GM12878 (cell line): ENCODE measurements around the gene C4BPB. TPM values are rescaled to one million over a fixed set of nuclear protein-coding genes. Genes with fewer than 3 reads are reported as not detected.

Experiments used
- ATAC-seq: fragments of 200-7000 bp; cut with Tn5 transposase; 3 replicates; pipeline ENCODE4 v1.9.1; 2020; ENCODE audit warnings: mild to moderate bottlenecking, moderate library complexity
- BruUV-seq: library from RNA; stranded (reverse); fragments of 400-500 nt; replicated peaks from 2 replicates; lab custom pipeline; 2021; lab: Mats Ljungman, UMichigan
- CTCF ChIA-PET: fragments of 300-600 bp; sonication (Branson Sonifier 250); formaldehyde crosslinking; extraction: SDS; loops from one replicate; lab custom pipeline; 2021; ENCODE audit warnings: inconsistent platforms; lab: Yijun Ruan, JAX
- POLR2A ChIA-PET: fragments of 350-600 bp; formaldehyde crosslinking; extraction: SDS; loops from one replicate; lab custom pipeline; 2021; ENCODE audit warnings: inconsistent platforms; lab: Charles Lee
- RAD21 ChIA-PET: fragments of 300-600 bp; sonication (Branson Sonifier 250); formaldehyde crosslinking; loops from one replicate; lab custom pipeline; 2023; ENCODE audit warnings: antibody characterized with exemption; ENCODE audit not compliant: unreplicated experiment; lab: Charles Lee
- SMC1A ChIA-PET: fragments of 300-600 bp; sonication (Branson Sonifier 250); formaldehyde crosslinking; loops from one replicate; lab custom pipeline; 2023; ENCODE audit not compliant: unreplicated experiment, uncharacterized antibody; lab: Charles Lee
- DNase-seq: peaks from one replicate; pipeline ENCODE4 v3.0.0-alpha.2; 2011; ENCODE audit warnings: low read depth, low spot score
- FAIRE-seq: peaks from 3 replicates; lab custom pipeline; 2011; peaks lifted over from hg19 to GRCh38; lab: Jason Lieb, UNC
- H2AFZ ChIP-seq: 2 replicates; pipeline ENCODE4 v1.6.0; 2011; ENCODE audit warnings: low read depth, low read length, control low read depth; ENCODE audit not compliant: control insufficient read depth
- H3K27ac ChIP-seq: 2 replicates; pipeline ENCODE4 v1.5.1; 2011; ENCODE audit warnings: control low read depth; ENCODE audit not compliant: control insufficient read depth, insufficient read depth
- H3K27me3 ChIP-seq, 2 experiments: replicated peaks in 1 of 2; 2 replicates each; pipeline versions ENCODE4 v1.6.0 to v1.6.1; 2011; ENCODE audit warnings: low read length in 1 of 2; ENCODE audit not compliant: control insufficient read depth in 2 of 2, insufficient read depth in 2 of 2
- H3K36me3 ChIP-seq, 2 experiments: 2 replicates each; pipeline ENCODE4 v1.5.1; 2011; ENCODE audit warnings: low read length in 1 of 2; ENCODE audit not compliant: control insufficient read depth in 2 of 2, insufficient read depth in 2 of 2
- H3K4me1 ChIP-seq: 2 replicates; pipeline ENCODE4 v1.6.1; 2011; ENCODE audit warnings: mild to moderate bottlenecking, low read length, moderate library complexity, mixed read lengths; ENCODE audit not compliant: control insufficient read depth, insufficient read depth
- H3K4me2 ChIP-seq: 2 replicates; pipeline ENCODE4 v1.6.0; 2011; ENCODE audit warnings: control low read depth; ENCODE audit not compliant: control insufficient read depth, insufficient read depth
- H3K4me3 ChIP-seq: fragments of 200-600 bp; sonication (generic); 2 replicates; pipeline ENCODE4 v1.5.1; 2016
- H3K79me2 ChIP-seq: 2 replicates; pipeline ENCODE4 v1.6.0; 2011; ENCODE audit warnings: low read length; ENCODE audit not compliant: control insufficient read depth, insufficient read depth
- H3K9ac ChIP-seq: 2 replicates; pipeline ENCODE4 v1.8.0; 2011; ENCODE audit warnings: low read length, control low read depth, mixed read lengths; ENCODE audit not compliant: control insufficient read depth, insufficient read depth
- H3K9me3 ChIP-seq: replicated peaks from 3 replicates; pipeline ENCODE4 v1.5.1; 2011; ENCODE audit warnings: mild to moderate bottlenecking, low read length; ENCODE audit not compliant: control insufficient read depth, insufficient read depth
- H4K20me1 ChIP-seq: 2 replicates; pipeline ENCODE4 v1.6.0; 2011; ENCODE audit not compliant: control insufficient read depth, insufficient read depth
- BHLHE40 ChIP-seq, 2 experiments: fragments of 450-650 bp in 1 of 2; IDR thresholded peaks; 2 replicates each; pipeline ENCODE4 v1.6.1; 2011 to 2017; ENCODE audit warnings: low read depth in 2 of 2, borderline replicate concordance in 1 of 2, improper control_type of control experiment in 1 of 2, low read length in 1 of 2, mild to moderate bottlenecking in 1 of 2
- NFYB ChIP-seq: IDR thresholded peaks from 2 replicates; pipeline ENCODE4 v1.6.1; 2011; ENCODE audit warnings: low read depth, mild to moderate bottlenecking, low read length, improper control_type of control experiment, moderate library complexity; ENCODE audit not compliant: insufficient read depth
- PML ChIP-seq: IDR thresholded peaks from 2 replicates; pipeline ENCODE4 v1.6.1; 2012; ENCODE audit warnings: low read length, inconsistent platforms
- SMAD1 ChIP-seq: fragments of 450-650 bp; IDR thresholded peaks from 2 replicates; pipeline ENCODE4 v1.6.1; 2018; ENCODE audit warnings: mild to moderate bottlenecking, low read depth; ENCODE audit not compliant: partially characterized antibody
- SREBF2 ChIP-seq: IDR thresholded peaks from 2 replicates; pipeline ENCODE4 v1.6.1; 2012; ENCODE audit warnings: mild to moderate bottlenecking, low read length
- TCF7 ChIP-seq: IDR thresholded peaks from 2 replicates; pipeline ENCODE4 v1.6.1; 2014; ENCODE audit warnings: antibody characterized with exemption, borderline replicate concordance
- ZNF274 ChIP-seq: IDR thresholded peaks from one replicate; pipeline ENCODE4 v1.8.0; 2011; ENCODE audit not compliant: insufficient read length, insufficient read depth
- whole genome bisulfite sequencing: methylation state at CpG from one replicate; pipeline ENCODE4 v1.1.6; 2016; ENCODE audit warnings: low lambda C conversion rate; ENCODE audit not compliant: insufficient replicate concordance, insufficient coverage; ENCODE audit errors: missing lambda C conversion rate; 5-methylcytosine and 5-hydroxymethylcytosine counted together
- in situ Hi-C: fragments of 300-500 bp; cut with MboI; formaldehyde crosslinking; loops from 9 replicates; pipeline ENCODE4 v1.14.3; 2018; ENCODE audit warnings: mixed read lengths
- intact Hi-C: fragments of 100-400 bp; cut with micrococcal nuclease; formaldehyde crosslinking; loops from one replicate; pipeline ENCODE4 v1.14.2; 2022; ENCODE audit not compliant: unreplicated experiment
- polyA plus RNA-seq, 11 experiments: library from polyadenylated mRNA; depleted of rRNA in 4 of 11; unstranded in 6 of 11; stranded (reverse) in 5 of 11; fragments of >200 nt; fragmentation: Nextera tagmentation in 4 of 11; fragmentation: Illumina TruSeq in 1 of 11; extraction: Ambion mirVana in 4 of 11; extraction: Trizol in 1 of 11; gene quantifications; 1 replicate in 1 of 11; 2 replicates in 10 of 11; pipeline versions ENCODE4 v1.2.1 to v1.2.3, GENCODE V29; 2011 to 2016; ENCODE audit warnings: inconsistent platforms in 2 of 11, missing spikeins in 2 of 11, low read depth in 1 of 11
- total RNA-seq, 4 experiments: library from RNA; depleted of rRNA in 3 of 4; stranded (reverse); fragments of >200 nt in 3 of 4; fragmentation: Illumina TruSeq in 1 of 4; extraction: Trizol in 1 of 4; gene quantifications; 2 replicates each; pipeline versions ENCODE4 v1.2.1 to v1.2.3, GENCODE V29; 2013 to 2021
- TF ChIP-seq, protein P1 (sequence below): fragments of 150-350 bp; IDR thresholded peaks from 2 replicates; pipeline ENCODE4 v1.6.1; 2014; ENCODE audit warnings: mild to moderate bottlenecking, low read depth, low read length
- TF ChIP-seq, protein P2 (sequence below): fragments of 450-650 bp; conservative IDR thresholded peaks from 2 replicates; pipeline ENCODE4 v1.6.1; 2017; ENCODE audit warnings: mild to moderate bottlenecking, moderate library complexity
- TF ChIP-seq, protein P3 (sequence below): fragments of 450-650 bp; IDR thresholded peaks from 2 replicates; pipeline ENCODE4 v1.6.1; 2017; ENCODE audit warnings: low read depth, mild to moderate bottlenecking, moderate library complexity
- TF ChIP-seq, protein P4 (sequence below): fragments of 450-650 bp; IDR thresholded peaks from 2 replicates; pipeline ENCODE4 v1.6.1; 2017; ENCODE audit warnings: borderline replicate concordance

Gene C4BPB
- total and polyA plus RNA-seq, 10 of the 15 experiments (the other 5 are each of a cell fraction or from before 2014, with no cell fraction given), result 0.31 to 1.2 (median 0.53) TPM; not detected in 1

DNA sequence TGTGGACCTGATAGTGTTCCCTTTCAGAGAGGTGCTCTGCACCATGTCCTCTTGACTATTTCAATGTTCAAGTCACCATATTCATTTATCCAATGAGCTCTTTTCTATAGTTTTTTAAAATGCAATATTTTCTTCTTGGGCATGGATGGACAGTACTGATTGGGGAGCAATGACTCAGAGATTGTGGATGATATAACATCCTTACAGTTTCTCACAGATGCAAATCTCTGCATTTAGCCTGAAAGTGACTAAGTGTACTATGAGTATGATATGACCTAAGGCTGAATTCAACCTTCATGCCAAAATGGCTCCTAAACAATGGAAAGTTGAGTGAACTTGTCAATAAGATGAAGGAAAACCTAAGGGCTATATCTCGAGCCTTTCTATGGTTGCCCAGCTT, 51.9 kb downstream of the C4BPB start:
- RAD21 ChIA-PET, result no interaction called here

DNA sequence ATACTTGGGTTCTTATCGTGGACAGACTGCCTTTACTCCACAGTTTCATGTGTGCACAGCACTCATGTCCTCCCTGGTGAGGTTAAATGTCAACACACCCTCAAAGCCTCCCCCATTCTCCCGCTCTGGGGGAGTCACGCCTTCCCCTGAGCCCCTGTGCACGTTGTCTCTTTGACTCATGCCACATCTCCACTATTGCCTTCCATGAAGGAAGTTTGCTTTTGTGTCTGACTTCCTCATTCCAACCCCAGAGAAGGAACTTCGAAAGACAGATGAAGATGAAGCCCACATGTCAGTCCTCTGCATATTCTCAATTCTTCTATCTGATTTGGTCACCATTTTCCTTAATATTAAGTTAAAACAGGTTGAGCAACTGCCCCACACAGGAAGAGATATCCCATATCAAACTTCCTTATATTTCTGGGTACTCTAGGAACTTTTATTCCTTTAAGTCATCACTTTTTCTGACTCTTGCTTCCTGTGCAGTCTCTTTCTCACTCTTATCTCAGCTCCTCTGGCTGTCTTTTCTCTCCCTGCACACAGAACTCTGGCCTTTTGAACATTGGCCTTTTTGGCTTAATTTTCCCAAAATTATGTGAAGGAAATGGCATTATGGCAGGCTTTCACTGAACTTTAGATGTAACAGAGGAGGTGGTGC, 56.9 kb downstream of the C4BPB start:
- ChIA-PET CTCF (no interaction called here), SMC1A (no interaction called here), POLR2A (no interaction called here), RAD21 (no interaction called here)
- Histone ChIP-seq H3K36me3 (no peaks in the 10 kb centered on the region), H3K27ac (no peak overlapping the region), H3K79me2 (no peaks in the 10 kb centered on the region), H3K9ac (no peak overlapping the region), H3K4me1 (no peaks in the 10 kb centered on the region), H3K4me3 (no peak overlapping the region), H4K20me1 (no peaks in the 10 kb centered on the region), H3K4me2 (no peak overlapping the region), H2AFZ (no peak overlapping the region), H3K9me3 (no peaks in the 10 kb centered on the region), H3K27me3 (no peaks in the 10 kb centered on the region; a peak in 1 of 4 replicates)
- BruUV-seq, result no TSS peak
- 13% methylated on average over 5 of the region's 5 CpGs for WGBS
- ATAC-seq (no peak), DNase-seq (no peak), FAIRE-seq (no peak)
- in situ Hi-C loops, result no loop called here
- intact Hi-C loops, result no loop called here
- TF ChIP-seq, protein P1, sequence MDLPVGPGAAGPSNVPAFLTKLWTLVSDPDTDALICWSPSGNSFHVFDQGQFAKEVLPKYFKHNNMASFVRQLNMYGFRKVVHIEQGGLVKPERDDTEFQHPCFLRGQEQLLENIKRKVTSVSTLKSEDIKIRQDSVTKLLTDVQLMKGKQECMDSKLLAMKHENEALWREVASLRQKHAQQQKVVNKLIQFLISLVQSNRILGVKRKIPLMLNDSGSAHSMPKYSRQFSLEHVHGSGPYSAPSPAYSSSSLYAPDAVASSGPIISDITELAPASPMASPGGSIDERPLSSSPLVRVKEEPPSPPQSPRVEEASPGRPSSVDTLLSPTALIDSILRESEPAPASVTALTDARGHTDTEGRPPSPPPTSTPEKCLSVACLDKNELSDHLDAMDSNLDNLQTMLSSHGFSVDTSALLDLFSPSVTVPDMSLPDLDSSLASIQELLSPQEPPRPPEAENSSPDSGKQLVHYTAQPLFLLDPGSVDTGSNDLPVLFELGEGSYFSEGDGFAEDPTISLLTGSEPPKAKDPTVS, result no peak
- TF ChIP-seq ZNF274 (no peak), BHLHE40 (IDR thresholded peaks at IDR 0.05; ENCODE audit: borderline replicate concordance in 1 of 2, low read depth in 2 of 2, low read length in 1 of 2) (no peak), TCF7 (no peak)
- TF ChIP-seq, protein P2, sequence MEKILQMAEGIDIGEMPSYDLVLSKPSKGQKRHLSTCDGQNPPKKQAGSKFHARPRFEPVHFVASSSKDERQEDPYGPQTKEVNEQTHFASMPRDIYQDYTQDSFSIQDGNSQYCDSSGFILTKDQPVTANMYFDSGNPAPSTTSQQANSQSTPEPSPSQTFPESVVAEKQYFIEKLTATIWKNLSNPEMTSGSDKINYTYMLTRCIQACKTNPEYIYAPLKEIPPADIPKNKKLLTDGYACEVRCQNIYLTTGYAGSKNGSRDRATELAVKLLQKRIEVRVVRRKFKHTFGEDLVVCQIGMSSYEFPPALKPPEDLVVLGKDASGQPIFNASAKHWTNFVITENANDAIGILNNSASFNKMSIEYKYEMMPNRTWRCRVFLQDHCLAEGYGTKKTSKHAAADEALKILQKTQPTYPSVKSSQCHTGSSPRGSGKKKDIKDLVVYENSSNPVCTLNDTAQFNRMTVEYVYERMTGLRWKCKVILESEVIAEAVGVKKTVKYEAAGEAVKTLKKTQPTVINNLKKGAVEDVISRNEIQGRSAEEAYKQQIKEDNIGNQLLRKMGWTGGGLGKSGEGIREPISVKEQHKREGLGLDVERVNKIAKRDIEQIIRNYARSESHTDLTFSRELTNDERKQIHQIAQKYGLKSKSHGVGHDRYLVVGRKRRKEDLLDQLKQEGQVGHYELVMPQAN, result no peak
- TF ChIP-seq, protein P3, sequence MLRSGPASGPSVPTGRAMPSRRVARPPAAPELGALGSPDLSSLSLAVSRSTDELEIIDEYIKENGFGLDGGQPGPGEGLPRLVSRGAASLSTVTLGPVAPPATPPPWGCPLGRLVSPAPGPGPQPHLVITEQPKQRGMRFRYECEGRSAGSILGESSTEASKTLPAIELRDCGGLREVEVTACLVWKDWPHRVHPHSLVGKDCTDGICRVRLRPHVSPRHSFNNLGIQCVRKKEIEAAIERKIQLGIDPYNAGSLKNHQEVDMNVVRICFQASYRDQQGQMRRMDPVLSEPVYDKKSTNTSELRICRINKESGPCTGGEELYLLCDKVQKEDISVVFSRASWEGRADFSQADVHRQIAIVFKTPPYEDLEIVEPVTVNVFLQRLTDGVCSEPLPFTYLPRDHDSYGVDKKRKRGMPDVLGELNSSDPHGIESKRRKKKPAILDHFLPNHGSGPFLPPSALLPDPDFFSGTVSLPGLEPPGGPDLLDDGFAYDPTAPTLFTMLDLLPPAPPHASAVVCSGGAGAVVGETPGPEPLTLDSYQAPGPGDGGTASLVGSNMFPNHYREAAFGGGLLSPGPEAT, result no peak
- TF ChIP-seq, protein P4, sequence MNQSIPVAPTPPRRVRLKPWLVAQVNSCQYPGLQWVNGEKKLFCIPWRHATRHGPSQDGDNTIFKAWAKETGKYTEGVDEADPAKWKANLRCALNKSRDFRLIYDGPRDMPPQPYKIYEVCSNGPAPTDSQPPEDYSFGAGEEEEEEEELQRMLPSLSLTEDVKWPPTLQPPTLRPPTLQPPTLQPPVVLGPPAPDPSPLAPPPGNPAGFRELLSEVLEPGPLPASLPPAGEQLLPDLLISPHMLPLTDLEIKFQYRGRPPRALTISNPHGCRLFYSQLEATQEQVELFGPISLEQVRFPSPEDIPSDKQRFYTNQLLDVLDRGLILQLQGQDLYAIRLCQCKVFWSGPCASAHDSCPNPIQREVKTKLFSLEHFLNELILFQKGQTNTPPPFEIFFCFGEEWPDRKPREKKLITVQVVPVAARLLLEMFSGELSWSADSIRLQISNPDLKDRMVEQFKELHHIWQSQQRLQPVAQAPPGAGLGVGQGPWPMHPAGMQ, result no peak

More for the DNA sequence above, 51.9 kb downstream of the C4BPB start:
- WGBS, result 0% methylated on average over 1 of the region's 1 CpG
- SMC1A ChIA-PET, result interaction anchor here (0.7 to 1.2 kb wide), 2 partner anchors 11 to 69 kb away, joined by 3 to 4 read pairs; no protein-coding TSS in a partner anchor
- POLR2A ChIA-PET, result no interaction called here
- Histone ChIP-seq H4K20me1 (no peaks in the 10 kb centered on the region), H3K27ac (no peak overlapping the region), H3K9ac (no peak overlapping the region), H3K27me3 (no peaks in the 10 kb centered on the region; a peak in 3 of 4 replicates), H3K4me3 (no peak overlapping the region), H3K4me1 (no peaks in the 10 kb centered on the region), H3K4me2 (no peak overlapping the region), H2AFZ (no peak overlapping the region), H3K36me3 (no peaks in the 10 kb centered on the region), H3K9me3 (no peaks in the 10 kb centered on the region), H3K79me2 (no peaks in the 10 kb centered on the region)
- DNase-seq (no peak), ATAC-seq (no peak), FAIRE-seq (no peak)
- in situ Hi-C loops, result no loop called here
- intact Hi-C loops, result no loop called here
- CTCF ChIA-PET, result no interaction called here
- BruUV-seq, result no TSS peak
- TF ChIP-seq SMAD1 (no peak), NFYB (no peak), SREBF2 (no peak), PML (no peak)
